Type B pancreatic cell (in vitro differentiated cells): ENCODE data around the gene NF2. TPM values are rescaled to one million over a fixed set of nuclear protein-coding genes. Genes with fewer than 3 reads are reported as not detected.

Experiments
- DNase-seq: peaks from one replicate; pipeline ENCODE4 v3.0.0; 2021; ENCODE audit warnings: mixed read lengths; ENCODE audit not compliant: unreplicated experiment; ENCODE audit errors: extremely low spot score
- H3K27ac Mint-ChIP-seq: 2 replicates; pipeline ENCODE4 v1.8.0; 2021; ENCODE audit warnings: mild to moderate bottlenecking, mixed read lengths
- H3K27me3 Mint-ChIP-seq: 2 replicates; pipeline ENCODE4 v1.8.0; 2021; ENCODE audit warnings: mixed read lengths
- H3K36me3 Mint-ChIP-seq: 2 replicates; pipeline ENCODE4 v1.8.0; 2021; ENCODE audit warnings: mixed read lengths
- H3K4me1 Mint-ChIP-seq: one replicate; pipeline ENCODE4 v1.8.0; 2021; ENCODE audit warnings: mixed read lengths; ENCODE audit not compliant: unreplicated experiment
- H3K4me3 Mint-ChIP-seq: 2 replicates; pipeline ENCODE4 v1.8.0; 2021; ENCODE audit warnings: mild to moderate bottlenecking, mixed read lengths
- H3K9me3 Mint-ChIP-seq: 2 replicates; pipeline ENCODE4 v1.8.0; 2021; ENCODE audit warnings: mixed read lengths
- CTCF ChIP-seq: fragments of 200-600 bp; sonication (generic); conservative IDR thresholded peaks from 2 replicates; pipeline ENCODE4 v1.5.0; 2021; ENCODE audit warnings: antibody characterized with exemption, mild to moderate bottlenecking
- total RNA-seq: library from RNA; stranded (reverse); gene quantifications from 2 replicates; pipeline ENCODE4 v1.2.1, GENCODE V29; 2021; ENCODE audit warnings: low replicate concordance

NF2 gene
- total RNA-seq, 1 donor from 2014 or later = 45.6 TPM

- H3K4me1 Mint-ChIP-seq = peaks cover 19% of the 10 kb centered on the region
- no peak for DNase-seq
- H3K27me3 Mint-ChIP-seq = peaks cover 56% of the 10 kb centered on the region
- H3K9me3 Mint-ChIP-seq = no peaks in the 10 kb centered on the region
- H3K36me3 Mint-ChIP-seq = no peaks in the 10 kb centered on the region
- TF ChIP-seq CTCF = no peak
- no peak overlapping the region for H3K27ac Mint-ChIP-seq
- H3K4me3 Mint-ChIP-seq = no peak overlapping the region
These were observed 108.7 kb downstream of the NF2 start for GRCh38 chr22:29712119-29712518.

DNA sequence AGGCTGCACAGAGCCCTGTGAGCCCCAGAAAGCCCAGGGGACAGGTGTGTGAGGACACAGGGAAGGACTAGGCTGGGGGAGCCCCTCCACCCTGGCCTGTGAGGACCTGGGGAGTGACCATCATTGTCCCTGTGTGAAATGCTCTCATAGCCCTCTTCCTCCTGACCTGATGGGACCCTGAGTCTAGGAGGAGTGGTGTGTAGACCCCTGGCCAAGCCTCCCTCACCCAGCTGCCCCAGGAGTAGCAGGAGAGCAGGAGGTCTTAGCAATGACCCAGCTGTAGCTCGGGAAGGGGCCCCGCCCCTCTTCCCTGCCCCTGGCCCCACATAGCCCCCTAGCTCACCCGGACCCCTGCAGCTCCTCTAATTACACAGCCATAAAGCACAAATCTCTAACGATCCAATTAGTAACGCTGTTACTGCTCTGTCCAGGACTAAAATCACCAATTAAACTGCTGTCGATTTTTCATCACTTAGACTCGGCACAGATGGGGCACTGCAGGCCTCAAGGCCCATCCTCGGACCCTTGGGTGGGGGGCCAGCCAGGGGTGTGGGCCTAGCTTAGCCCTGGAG, 109.8 kb downstream of the NF2 start:
- no peak overlapping the region for H3K27ac Mint-ChIP-seq
- H3K27me3 Mint-ChIP-seq = peaks cover 60% of the 10 kb centered on the region
- H3K36me3 Mint-ChIP-seq = no peaks in the 10 kb centered on the region
- H3K4me3 Mint-ChIP-seq = no peak overlapping the region
- H3K9me3 Mint-ChIP-seq = no peaks in the 10 kb centered on the region
- DNase-seq = no peak
- peaks cover 15% of the 10 kb centered on the region for H3K4me1 Mint-ChIP-seq
- TF ChIP-seq CTCF = no peak

GRCh38 chr22:29715240-29715639, 111.8 kb downstream of the NF2 start:
- no peaks in the 10 kb centered on the region for H3K36me3 Mint-ChIP-seq
- no peaks in the 10 kb centered on the region for H3K9me3 Mint-ChIP-seq
- no peak overlapping the region for H3K27ac Mint-ChIP-seq
- H3K4me1 Mint-ChIP-seq = peaks cover 15% of the 10 kb centered on the region
- DNase-seq = no peak
- H3K4me3 Mint-ChIP-seq = no peak overlapping the region
- peaks cover 67% of the 10 kb centered on the region for H3K27me3 Mint-ChIP-seq
- no peak for TF ChIP-seq CTCF

DNA sequence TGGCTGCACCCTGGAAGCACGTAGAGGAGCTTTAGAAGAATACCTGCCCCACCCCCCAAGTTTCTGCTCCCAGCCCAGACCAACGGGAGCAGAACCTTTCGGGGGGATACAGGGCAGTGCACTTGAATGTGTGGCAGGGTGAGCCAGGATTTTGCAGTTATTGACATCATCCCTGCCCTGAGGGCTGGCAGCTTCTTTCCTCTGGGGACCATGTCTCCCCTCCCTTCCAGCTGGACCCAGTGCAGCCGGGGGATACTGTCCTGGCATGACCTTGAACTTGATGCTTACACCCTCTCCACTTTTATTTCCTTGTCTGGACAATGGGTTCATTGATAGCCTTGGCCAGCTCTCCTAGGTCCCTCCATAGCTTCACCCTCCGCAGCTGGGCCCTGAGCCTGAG, 112.3 kb downstream of the NF2 start:
- TF ChIP-seq CTCF = no peak
- no peaks in the 10 kb centered on the region for H3K36me3 Mint-ChIP-seq
- H3K9me3 Mint-ChIP-seq = no peaks in the 10 kb centered on the region
- H3K4me1 Mint-ChIP-seq = peaks cover 15% of the 10 kb centered on the region
- H3K27ac Mint-ChIP-seq = no peak overlapping the region
- peaks cover 67% of the 10 kb centered on the region for H3K27me3 Mint-ChIP-seq
- DNase-seq = no peak
- no peak overlapping the region for H3K4me3 Mint-ChIP-seq

- DNase-seq = peak; percentile 81
- no peak overlapping the region for H3K27ac Mint-ChIP-seq
- no peaks in the 10 kb centered on the region for H3K9me3 Mint-ChIP-seq
- peaks cover 69% of the 10 kb centered on the region for H3K27me3 Mint-ChIP-seq
- peaks cover 14% of the 10 kb centered on the region for H3K4me1 Mint-ChIP-seq
- peak overlapping the region; percentile 2 for H3K4me3 Mint-ChIP-seq
- no peak for TF ChIP-seq CTCF
- no peaks in the 10 kb centered on the region for H3K36me3 Mint-ChIP-seq
These were observed 113.5 kb downstream of the NF2 start for GRCh38 chr22:29716814-29717545.
